Osteocyte (in vitro differentiated cells): ENCODE measurements around the gene RCOR1. TPM values are rescaled to one million over a fixed set of nuclear protein-coding genes. Genes with fewer than 3 reads are reported as not detected.

ENCODE experiments used
- DNase-seq: peaks from one replicate; pipeline ENCODE4 v3.0.0; 2021; ENCODE audit warnings: mixed read lengths; ENCODE audit not compliant: unreplicated experiment; ENCODE audit errors: extremely low spot score
- H3K27ac Mint-ChIP-seq: one replicate; pipeline ENCODE4 v1.8.0; 2021; ENCODE audit warnings: mild to moderate bottlenecking, mixed read lengths; ENCODE audit not compliant: unreplicated experiment
- H3K27me3 Mint-ChIP-seq: one replicate; pipeline ENCODE4 v1.8.0; 2021; ENCODE audit warnings: mixed read lengths; ENCODE audit not compliant: unreplicated experiment
- H3K36me3 Mint-ChIP-seq: one replicate; pipeline ENCODE4 v1.8.0; 2021; ENCODE audit warnings: mixed read lengths; ENCODE audit not compliant: unreplicated experiment
- H3K4me1 Mint-ChIP-seq: one replicate; pipeline ENCODE4 v1.8.0; 2021; ENCODE audit warnings: mixed read lengths; ENCODE audit not compliant: unreplicated experiment
- H3K4me3 Mint-ChIP-seq: one replicate; pipeline ENCODE4 v1.8.0; 2021; ENCODE audit warnings: mild to moderate bottlenecking, moderate library complexity, mixed read lengths; ENCODE audit not compliant: unreplicated experiment
- H3K9me3 Mint-ChIP-seq: one replicate; pipeline ENCODE4 v1.8.0; 2021; ENCODE audit warnings: mixed read lengths; ENCODE audit not compliant: unreplicated experiment
- CTCF ChIP-seq: fragments of 200-600 bp; sonication (generic); IDR thresholded peaks from 2 replicates; pipeline ENCODE4 v1.5.0; 2021; ENCODE audit warnings: antibody characterized with exemption, mild to moderate bottlenecking, moderate library complexity
- total RNA-seq: library from RNA; stranded (reverse); gene quantifications from 2 replicates; pipeline ENCODE4 v1.2.1, GENCODE V29; 2021

RCOR1 gene
- total RNA-seq, 1 donor from 2014 or later = 23.6 TPM

DNA sequence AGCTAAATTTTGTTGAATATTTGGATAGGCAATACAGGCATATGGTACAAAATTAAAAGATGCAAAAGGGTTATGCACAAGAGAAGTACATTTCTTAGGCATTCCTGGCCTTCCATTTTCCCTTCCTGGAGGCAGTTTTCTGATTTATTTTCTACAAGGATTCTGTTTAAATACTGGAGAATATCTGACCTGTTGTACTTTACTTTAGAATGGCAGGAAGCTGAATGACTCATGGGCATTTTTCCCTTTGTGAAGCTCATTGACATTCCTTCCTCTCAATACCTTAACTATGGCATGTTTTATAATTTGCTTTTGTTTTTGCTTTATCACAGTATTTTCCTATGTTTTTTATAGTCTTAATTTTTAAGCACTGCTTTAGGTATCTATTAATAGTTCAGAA lies 62.7 kb downstream of the RCOR1 start:
- TF ChIP-seq CTCF = no peak
- no peaks in the 10 kb centered on the region for H3K27me3 Mint-ChIP-seq
- peaks cover 49% of the 10 kb centered on the region for H3K4me1 Mint-ChIP-seq
- H3K9me3 Mint-ChIP-seq = no peaks in the 10 kb centered on the region
- no peak overlapping the region for H3K4me3 Mint-ChIP-seq
- DNase-seq = no peak
- H3K27ac Mint-ChIP-seq = peak overlapping the region; percentile 81
- H3K36me3 Mint-ChIP-seq = no peaks in the 10 kb centered on the region

- H3K4me3 Mint-ChIP-seq = no peak overlapping the region
- H3K27me3 Mint-ChIP-seq = no peaks in the 10 kb centered on the region
- no peaks in the 10 kb centered on the region for H3K9me3 Mint-ChIP-seq
- H3K27ac Mint-ChIP-seq = no peak overlapping the region
- no peak for DNase-seq
- TF ChIP-seq CTCF = no peak
- peaks cover 30% of the 10 kb centered on the region for H3K4me1 Mint-ChIP-seq
- no peaks in the 10 kb centered on the region for H3K36me3 Mint-ChIP-seq
Observed at GRCh38 chr14:102659797-102660196, 67.3 kb downstream of the RCOR1 start.

DNA sequence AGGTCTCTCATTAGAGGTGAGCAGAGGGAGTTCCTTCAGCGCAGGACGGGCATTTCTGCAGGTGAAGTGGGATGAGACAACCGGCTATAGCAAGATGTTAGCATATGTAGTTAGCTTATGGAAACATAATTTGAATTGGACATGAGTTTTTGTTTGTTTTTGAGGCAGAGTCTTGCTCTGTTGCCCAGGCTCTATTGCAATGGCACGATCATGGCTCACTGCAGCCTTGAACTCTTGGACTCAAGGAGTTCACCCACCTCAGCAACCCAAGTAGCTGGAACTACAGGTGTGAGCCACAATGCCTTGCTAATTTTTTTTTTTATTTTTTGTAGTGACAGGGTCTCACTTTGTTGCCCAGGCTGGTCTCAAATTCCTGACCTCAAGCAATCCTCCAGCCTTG lies 69.2 kb downstream of the RCOR1 start:
- Mint-ChIP-seq H3K27me3 (no peaks in the 10 kb centered on the region), H3K27ac (no peak overlapping the region)

DNA sequence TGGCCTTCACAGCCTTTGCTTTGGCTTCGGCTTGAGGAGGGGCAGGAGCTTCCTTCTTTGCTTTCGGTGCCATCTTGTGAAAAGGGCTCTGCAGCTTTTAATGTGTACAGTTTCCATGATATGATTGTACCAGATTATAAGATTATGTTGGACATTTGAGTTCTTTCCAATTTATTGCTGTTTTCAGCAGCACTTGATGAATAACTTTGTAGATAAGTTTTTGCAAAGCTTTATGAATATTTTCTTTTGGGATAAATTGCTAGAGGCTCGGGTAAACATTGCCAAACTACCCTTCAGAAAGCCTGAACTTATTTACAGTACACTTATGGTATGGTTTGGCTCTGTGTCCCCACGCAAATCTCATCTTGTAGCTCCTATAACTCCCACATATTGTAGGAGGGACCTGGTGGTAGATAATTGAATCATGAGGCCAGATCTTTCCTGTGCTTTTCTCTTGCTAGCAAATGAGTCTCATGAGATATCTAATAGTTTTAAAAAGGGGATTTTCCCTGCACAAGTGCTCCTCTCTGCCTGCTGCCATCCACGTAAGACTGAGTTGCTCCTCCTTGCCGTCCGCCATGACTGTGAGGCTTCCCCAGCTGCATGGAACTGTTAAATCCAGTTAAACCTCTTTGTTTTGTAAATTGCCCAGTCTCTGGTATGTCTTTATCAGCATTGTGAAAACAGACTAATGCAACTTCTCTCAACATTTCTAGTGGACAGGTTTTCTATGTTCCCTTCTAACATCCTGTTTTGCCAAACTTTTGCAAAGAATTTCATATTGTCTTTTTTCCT lies 70.4 kb downstream of the RCOR1 start:
- no peaks in the 10 kb centered on the region for H3K9me3 Mint-ChIP-seq
- H3K4me1 Mint-ChIP-seq = peaks cover 28% of the 10 kb centered on the region
- no peak overlapping the region for H3K4me3 Mint-ChIP-seq
- no peak for DNase-seq
- H3K27ac Mint-ChIP-seq = no peak overlapping the region
- TF ChIP-seq CTCF = no peak
- H3K27me3 Mint-ChIP-seq = no peaks in the 10 kb centered on the region
- H3K36me3 Mint-ChIP-seq = no peaks in the 10 kb centered on the region

More for the DNA sequence above, 69.2 kb downstream of the RCOR1 start:
- peaks cover 21% of the 10 kb centered on the region for H3K4me1 Mint-ChIP-seq
- H3K9me3 Mint-ChIP-seq = no peaks in the 10 kb centered on the region
- TF ChIP-seq CTCF = no peak
- H3K4me3 Mint-ChIP-seq = no peak overlapping the region
- no peaks in the 10 kb centered on the region for H3K36me3 Mint-ChIP-seq
- DNase-seq = no peak

GRCh38 chr14:102663440-102663839 lies 71.0 kb downstream of the RCOR1 start:
- Mint-ChIP-seq H3K27ac (no peak overlapping the region), H3K4me1 (peaks cover 29% of the 10 kb centered on the region), H3K27me3 (no peaks in the 10 kb centered on the region), H3K9me3 (no peaks in the 10 kb centered on the region), H3K36me3 (no peaks in the 10 kb centered on the region), H3K4me3 (no peak overlapping the region)
- no peak for DNase-seq
- TF ChIP-seq CTCF = no peak
